Ovary (tissue), 3 donors: ENCODE results near the gene EYS.

Experiments used
- EP300 ChIP-seq: sonication (generic); formaldehyde crosslinking; IDR thresholded peaks from one replicate; pipeline ENCODE4 v1.6.1; 2017; ENCODE audit warnings: antibody characterized with exemption
- POLR2A ChIP-seq: fragments of 450-650 bp; IDR thresholded peaks from one replicate; pipeline ENCODE4 v1.6.1; 2017; ENCODE audit warnings: antibody characterized with exemption, mild to moderate bottlenecking, moderate library complexity
- TF ChIP-seq, protein P1 (sequence below), 3 donors: fragments of 450-650 bp in 2 of 3; fragments of 200-600 bp in 1 of 3; IDR thresholded peaks; one replicate each; pipeline versions ENCODE4 v1.5.1 to v1.8.0; 2016 to 2022; ENCODE audit warnings: antibody characterized with exemption in 3 of 3, mild to moderate bottlenecking in 1 of 3
- donor health status: DM: no; HTN: no; CAD: no.

DNA sequence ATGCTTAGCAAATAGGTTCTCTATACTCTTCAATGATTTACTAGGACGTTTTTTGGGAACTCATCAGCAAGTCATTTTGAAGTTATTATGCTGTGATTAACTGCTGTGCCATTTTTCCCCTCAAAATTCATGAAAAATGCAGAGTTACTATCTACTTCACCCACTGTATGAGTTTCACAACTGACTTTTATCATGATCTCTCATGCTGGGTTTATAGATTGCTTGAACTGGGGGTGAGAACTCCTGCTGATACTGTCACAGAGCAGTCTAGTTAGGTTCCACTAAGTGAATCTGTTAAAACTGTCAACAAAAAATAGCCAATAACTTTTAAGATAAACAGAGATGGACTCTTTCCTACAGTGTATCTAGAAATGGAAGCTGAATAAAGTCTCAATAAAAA is 136.7 kb downstream of the EYS start:
- TF ChIP-seq, protein P1, sequence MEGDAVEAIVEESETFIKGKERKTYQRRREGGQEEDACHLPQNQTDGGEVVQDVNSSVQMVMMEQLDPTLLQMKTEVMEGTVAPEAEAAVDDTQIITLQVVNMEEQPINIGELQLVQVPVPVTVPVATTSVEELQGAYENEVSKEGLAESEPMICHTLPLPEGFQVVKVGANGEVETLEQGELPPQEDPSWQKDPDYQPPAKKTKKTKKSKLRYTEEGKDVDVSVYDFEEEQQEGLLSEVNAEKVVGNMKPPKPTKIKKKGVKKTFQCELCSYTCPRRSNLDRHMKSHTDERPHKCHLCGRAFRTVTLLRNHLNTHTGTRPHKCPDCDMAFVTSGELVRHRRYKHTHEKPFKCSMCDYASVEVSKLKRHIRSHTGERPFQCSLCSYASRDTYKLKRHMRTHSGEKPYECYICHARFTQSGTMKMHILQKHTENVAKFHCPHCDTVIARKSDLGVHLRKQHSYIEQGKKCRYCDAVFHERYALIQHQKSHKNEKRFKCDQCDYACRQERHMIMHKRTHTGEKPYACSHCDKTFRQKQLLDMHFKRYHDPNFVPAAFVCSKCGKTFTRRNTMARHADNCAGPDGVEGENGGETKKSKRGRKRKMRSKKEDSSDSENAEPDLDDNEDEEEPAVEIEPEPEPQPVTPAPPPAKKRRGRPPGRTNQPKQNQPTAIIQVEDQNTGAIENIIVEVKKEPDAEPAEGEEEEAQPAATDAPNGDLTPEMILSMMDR (IDR thresholded peaks at IDR 0.05), result no peak
- no peak for TF ChIP-seq EP300
- TF ChIP-seq POLR2A, result no peak
